HUES64 (cell line): ENCODE results near the gene OSBPL9.
A peak's percentile ranks its signal among the peaks of the same experiment; 100 is the strongest.
"Not testable (repeated sequence)": the region's sequence is repeated elsewhere in the genome, so short reads cannot be mapped to it uniquely, and the experiment has no call there.

Experiments
- H3K27ac ChIP-seq: 2 replicates; pipeline ENCODE4 v1.7.0; 2013; ENCODE audit warnings: low read depth, low read length, inconsistent platforms
- H3K27me3 ChIP-seq: 2 replicates; pipeline ENCODE4 v1.6.1; 2013; ENCODE audit warnings: mild to moderate bottlenecking, low read length; ENCODE audit not compliant: insufficient read depth
- H3K36me3 ChIP-seq: 2 replicates; pipeline ENCODE4 v1.6.1; 2013; ENCODE audit warnings: mild to moderate bottlenecking, low read length; ENCODE audit not compliant: insufficient read depth
- H3K4me1 ChIP-seq: 2 replicates; pipeline ENCODE4 v1.6.1; 2013; ENCODE audit warnings: mild to moderate bottlenecking, low read length, moderate library complexity; ENCODE audit not compliant: insufficient read depth
- H3K4me3 ChIP-seq: 2 replicates; pipeline ENCODE4 v1.5.1; 2013; ENCODE audit warnings: mild to moderate bottlenecking, low read length, moderate library complexity
- H3K9ac ChIP-seq: 2 replicates; pipeline ENCODE4 v1.6.1; 2013; ENCODE audit warnings: mild to moderate bottlenecking, low read depth, low read length
- H3K9me3 ChIP-seq: 2 replicates; pipeline ENCODE4 v1.6.1; 2013; ENCODE audit warnings: low read depth, low read length; ENCODE audit not compliant: insufficient read depth
- WGBS: fragments of 150-250, 120-280 bp; methylation state at CpG from one replicate; pipeline ENCODE4 v1.1.7; 2013; ENCODE audit warnings: missing lambda C conversion rate; 5-methylcytosine and 5-hydroxymethylcytosine counted together

The OSBPL9 gene

DNA sequence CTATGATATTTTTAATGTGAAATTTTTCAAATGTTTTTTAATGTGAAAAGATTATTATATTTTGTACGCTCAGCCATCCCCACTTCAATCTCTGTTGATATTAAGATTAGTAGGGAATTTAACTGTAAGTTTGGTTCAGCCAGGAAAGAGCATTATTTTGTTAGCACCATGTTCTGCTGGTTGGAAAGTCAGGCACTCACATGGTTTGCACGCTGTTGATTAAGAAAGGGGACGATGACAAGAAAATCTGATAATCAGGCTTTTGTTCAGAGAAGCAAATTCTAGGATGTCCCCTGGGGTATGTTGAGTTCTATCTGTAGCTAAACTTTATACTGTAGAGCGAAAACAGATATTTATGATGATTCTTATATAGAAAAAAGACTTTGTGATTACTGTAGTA, 115.1 kb downstream of the OSBPL9 start:
- Histone ChIP-seq H3K4me3 (no peak overlapping the region), H3K9ac (no peak overlapping the region; the same call in 1 of the 2 replicates), H3K4me1 (peaks cover 47% of the 10 kb centered on the region), H3K27ac (no peak overlapping the region), H3K9me3 (no peaks in the 10 kb centered on the region), H3K27me3 (no peaks in the 10 kb centered on the region), H3K36me3 (no peaks in the 10 kb centered on the region)
- 93% methylated on average over 3 of the region's 4 CpGs for WGBS

DNA sequence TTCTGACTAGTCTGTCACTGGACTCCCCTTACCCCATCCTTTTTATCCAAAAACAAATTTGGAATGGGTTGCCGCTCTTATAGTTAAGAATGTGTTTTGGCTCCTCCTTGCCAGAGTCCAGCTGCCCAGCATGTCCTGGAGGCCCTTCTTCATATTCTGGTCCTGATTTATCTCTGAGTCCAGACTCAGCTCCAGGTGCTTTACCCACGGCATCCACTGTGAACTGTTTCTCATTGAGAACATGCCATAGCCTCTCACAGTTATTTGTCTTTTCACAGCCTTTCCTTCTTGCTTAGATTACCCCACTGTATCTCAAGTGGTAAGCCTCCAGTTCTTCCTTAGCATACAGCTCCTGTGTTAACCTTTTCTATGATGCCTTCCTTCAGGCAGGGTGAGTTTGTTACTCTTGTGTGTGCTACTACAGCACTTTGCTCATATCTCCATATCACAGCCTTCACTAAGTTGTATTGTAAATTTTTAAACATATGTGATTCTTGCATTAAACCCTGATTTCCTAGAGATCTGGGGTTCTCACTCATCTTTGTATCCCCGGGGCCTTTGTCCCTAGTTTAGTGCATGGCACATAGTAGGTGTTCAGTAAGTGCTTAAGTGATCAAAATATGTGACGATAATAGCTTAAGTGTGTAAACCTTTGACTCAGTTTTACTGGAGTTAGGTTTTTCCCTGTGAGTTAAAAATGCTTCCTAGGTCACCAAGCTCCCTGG, 116.0 kb downstream of the OSBPL9 start:
- Histone ChIP-seq H3K27me3 (no peaks in the 10 kb centered on the region), H3K9me3 (no peaks in the 10 kb centered on the region), H3K36me3 (no peaks in the 10 kb centered on the region), H3K4me3 (no peak overlapping the region), H3K4me1 (peaks cover 50% of the 10 kb centered on the region), H3K27ac (no peak overlapping the region), H3K9ac (no peak overlapping the region)
- 97% methylated on average over 4 of the region's 4 CpGs for WGBS

DNA sequence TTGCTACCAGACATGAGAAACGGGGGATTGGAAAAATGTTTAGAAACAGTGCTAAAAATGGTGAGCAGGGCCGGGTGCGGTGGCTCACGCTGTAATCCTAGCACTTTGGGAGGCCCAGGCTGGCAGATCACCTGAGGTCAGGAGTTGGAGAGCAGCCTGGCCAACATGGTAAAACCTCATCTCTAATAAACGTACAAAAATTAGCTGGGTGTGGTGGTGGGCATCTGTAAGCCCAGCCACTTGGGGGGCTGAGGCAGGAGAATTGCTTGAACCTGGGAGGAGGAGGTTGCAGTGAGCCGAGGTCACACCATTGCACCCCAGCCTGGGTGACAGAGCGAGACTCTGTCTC, 116.5 kb downstream of the OSBPL9 start:
- not testable (repeated sequence) for H3K27me3 ChIP-seq, H3K9ac ChIP-seq, H3K27ac ChIP-seq, H3K9me3 ChIP-seq, H3K4me3 ChIP-seq, H3K36me3 ChIP-seq
- 89% methylated on average over 7 of the region's 7 CpGs for WGBS
- H3K4me1 ChIP-seq = peaks cover 50% of the 10 kb centered on the region

- no peaks in the 10 kb centered on the region for H3K36me3 ChIP-seq
- H3K9ac ChIP-seq = no peak overlapping the region
- H3K4me3 ChIP-seq = no peak overlapping the region
- no peaks in the 10 kb centered on the region for H3K27me3 ChIP-seq
- H3K9me3 ChIP-seq = no peaks in the 10 kb centered on the region
- WGBS = 86% methylated on average over 7 of the region's 7 CpGs
- H3K27ac ChIP-seq = no peak overlapping the region
- H3K4me1 ChIP-seq = peaks cover 50% of the 10 kb centered on the region
Observed at GRCh38 chr1:51733793-51734522, 117.1 kb downstream of the OSBPL9 start.

DNA sequence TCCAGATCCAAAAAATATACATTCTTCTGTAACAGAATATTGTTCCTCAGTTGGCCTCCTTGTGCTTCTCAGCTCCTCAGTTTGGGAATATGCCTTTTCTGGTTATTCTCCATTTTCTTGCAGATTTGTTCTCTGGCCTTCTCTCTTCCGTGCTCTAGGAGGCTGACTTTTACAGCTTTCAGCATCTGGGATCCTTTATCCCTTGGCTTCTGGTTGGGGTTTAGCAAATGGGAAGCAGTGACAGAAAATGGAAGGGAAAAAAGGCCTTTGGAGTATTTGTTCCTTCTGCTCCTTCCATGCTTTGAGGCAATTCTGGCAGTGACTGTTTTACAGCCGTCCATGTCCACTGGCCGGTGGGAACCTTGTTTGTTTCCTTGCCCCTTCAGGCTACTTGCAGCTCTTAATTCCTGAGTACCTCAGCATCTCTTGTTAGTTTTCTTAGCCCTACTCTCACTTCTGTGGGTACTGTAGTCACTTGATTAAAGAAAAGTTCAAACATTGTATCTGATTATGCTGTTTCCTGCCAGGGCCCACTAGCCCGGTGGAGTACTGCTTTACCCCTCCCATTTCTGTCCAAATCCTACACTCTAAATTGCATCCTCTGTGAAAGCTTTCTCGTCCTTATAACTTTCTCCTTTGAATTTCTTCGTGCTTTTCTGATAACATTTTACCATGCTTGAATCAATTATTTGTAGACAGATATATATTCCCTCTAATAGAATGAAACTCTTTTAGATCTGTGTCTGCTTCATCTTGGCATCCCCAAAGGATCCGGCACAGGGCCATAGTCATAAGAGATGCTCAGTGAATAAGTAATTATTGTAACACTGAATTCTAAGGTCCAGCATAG, 118.2 kb downstream of the OSBPL9 start:
- 85% methylated on average over 7 of the region's 7 CpGs for WGBS
- Histone ChIP-seq H3K4me1 (peaks cover 50% of the 10 kb centered on the region), H3K9ac (no peak overlapping the region)

DNA sequence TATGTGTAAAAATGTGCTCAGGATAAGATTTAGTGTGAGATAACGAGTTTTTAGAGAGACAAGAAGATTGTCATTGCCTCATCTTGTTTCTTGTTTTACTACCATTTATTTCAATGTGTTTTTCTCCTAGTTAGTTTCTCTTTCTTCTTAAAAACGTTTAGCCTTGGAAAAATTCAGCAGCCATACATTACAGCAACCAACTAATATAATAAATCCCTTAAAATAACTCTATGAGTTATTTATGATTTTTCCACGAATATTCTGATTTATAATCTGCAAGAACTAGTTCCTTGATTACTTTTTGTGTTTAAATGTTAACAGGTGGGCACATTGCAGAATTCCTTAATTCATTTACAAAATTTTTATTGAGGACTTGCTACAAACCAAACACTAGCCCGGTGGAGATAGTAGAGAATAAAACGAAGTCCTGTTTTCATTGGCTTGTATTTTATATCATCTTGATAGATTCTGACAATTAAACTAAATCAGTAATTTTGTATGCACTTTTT, 118.9 kb downstream of the OSBPL9 start:
- 77% methylated on average over 2 of the region's 5 CpGs for WGBS
- Histone ChIP-seq H3K4me3 (no peak overlapping the region), H3K4me1 (peaks cover 44% of the 10 kb centered on the region), H3K9ac (no peak overlapping the region), H3K27ac (no peak overlapping the region), H3K27me3 (no peaks in the 10 kb centered on the region), H3K9me3 (no peaks in the 10 kb centered on the region), H3K36me3 (no peaks in the 10 kb centered on the region)

More for the DNA sequence above, 118.2 kb downstream of the OSBPL9 start:
- Histone ChIP-seq H3K4me3 (no peak overlapping the region), H3K27ac (0 out of 2 replicates have a peak overlapping the region, but pooled peaks have one; percentile 2), H3K9me3 (no peaks in the 10 kb centered on the region), H3K36me3 (no peaks in the 10 kb centered on the region), H3K27me3 (no peaks in the 10 kb centered on the region)

DNA sequence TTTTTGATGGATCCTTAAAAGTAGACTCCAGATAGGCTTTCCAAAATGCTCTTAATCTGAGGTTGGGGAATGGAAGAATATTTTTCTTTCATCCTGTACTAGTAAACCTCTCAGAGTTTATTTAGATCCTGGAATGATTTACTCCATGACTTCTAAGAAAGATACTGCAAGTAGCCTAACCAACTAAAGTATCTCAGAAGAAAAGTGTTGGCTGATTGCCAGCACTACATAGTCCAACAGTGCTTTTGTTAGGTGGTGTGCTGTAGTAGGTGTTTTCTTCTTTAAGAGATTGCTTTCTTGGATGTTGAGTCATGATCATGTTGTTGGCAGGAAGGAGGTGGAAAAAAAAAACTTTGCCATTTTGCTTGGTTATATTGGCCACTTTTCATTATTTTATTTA, 119.8 kb downstream of the OSBPL9 start:
- H3K36me3 ChIP-seq = no peaks in the 10 kb centered on the region
- peaks cover 44% of the 10 kb centered on the region for H3K4me1 ChIP-seq
- H3K27ac ChIP-seq = 0 out of 2 replicates have a peak overlapping the region, but pooled peaks have one; percentile 3
- no peaks in the 10 kb centered on the region for H3K27me3 ChIP-seq
- no peak overlapping the region for H3K4me3 ChIP-seq
- H3K9me3 ChIP-seq = no peaks in the 10 kb centered on the region
- H3K9ac ChIP-seq = no peak overlapping the region

DNA sequence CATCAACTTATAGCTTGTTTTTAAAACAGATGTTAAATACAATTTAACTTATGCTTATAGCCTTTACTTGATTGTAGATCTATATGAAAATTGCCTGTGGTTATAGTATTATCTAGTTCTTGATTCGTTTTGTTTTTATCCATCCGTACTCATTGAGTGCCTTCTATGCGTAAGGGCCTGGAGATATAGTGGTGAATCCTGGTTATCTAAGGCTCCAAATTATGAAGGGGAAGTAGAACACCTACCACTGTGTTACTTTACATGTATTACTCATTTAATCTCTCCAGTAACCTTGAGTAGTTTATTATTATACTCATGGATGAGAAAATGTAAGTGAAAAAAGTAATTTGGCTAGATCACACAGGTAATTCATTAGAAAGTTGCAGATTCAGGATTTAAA, 121.8 kb downstream of the OSBPL9 start:
- H3K4me3 ChIP-seq = no peak overlapping the region
- H3K9ac ChIP-seq = no peak overlapping the region
- no peaks in the 10 kb centered on the region for H3K36me3 ChIP-seq
- no peaks in the 10 kb centered on the region for H3K9me3 ChIP-seq
- H3K4me1 ChIP-seq = peaks cover 35% of the 10 kb centered on the region
- no peaks in the 10 kb centered on the region for H3K27me3 ChIP-seq
- 96% methylated on average over 3 of the region's 3 CpGs for WGBS
- H3K27ac ChIP-seq = no peak overlapping the region

DNA sequence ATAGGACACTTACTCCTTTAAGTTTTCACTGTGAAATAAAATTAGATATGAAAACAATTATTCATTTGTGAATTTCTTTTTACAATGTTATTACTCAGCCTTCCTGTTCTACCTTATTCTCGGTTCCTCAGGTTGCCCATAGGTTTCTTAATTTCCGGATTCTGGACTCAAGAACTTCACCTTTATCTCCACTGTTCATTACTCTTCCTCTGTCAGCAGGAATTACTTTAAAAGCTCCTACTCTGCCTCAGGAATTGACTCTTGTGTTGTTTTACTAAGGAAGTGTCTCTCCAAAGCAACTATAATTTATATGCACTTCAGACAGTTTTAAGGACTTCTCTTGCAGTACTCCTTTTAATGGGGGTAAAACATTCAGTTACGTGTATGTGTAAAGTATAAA, 123.8 kb downstream of the OSBPL9 start:
- H3K27ac ChIP-seq = no peak overlapping the region
- H3K4me1 ChIP-seq = peaks cover 33% of the 10 kb centered on the region
- H3K9ac ChIP-seq = no peak overlapping the region
- H3K4me3 ChIP-seq = no peak overlapping the region
- H3K9me3 ChIP-seq = no peaks in the 10 kb centered on the region
- no peaks in the 10 kb centered on the region for H3K36me3 ChIP-seq
- H3K27me3 ChIP-seq = no peaks in the 10 kb centered on the region
- 94% methylated on average over 3 of the region's 3 CpGs for WGBS

DNA sequence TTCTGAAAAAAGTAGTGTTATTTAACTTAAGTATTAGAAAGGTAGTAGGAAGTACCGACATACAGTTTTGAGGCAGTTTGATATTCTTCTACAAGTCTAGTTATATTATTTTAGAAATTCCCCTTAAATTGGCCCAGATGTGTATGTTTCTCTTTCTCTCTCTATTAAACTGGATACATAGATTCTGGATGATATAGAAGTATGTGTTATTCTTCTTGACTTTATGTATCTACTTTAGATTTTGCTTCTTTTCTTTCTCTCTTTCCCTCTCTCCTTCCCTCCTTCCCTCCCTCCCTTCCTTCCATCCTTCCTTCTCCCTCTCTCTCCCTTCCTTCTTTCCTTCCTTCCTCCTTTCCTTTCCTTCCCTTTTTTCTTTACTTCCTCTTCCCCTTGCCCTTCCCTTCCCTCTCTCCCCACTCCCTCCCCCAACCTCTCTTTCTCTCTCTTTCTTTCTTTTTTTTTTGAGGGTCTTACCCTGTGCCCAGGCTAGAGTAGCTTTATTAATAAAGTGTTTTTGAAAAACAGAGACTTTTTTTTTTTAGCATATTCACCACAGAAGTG, 124.3 kb downstream of the OSBPL9 start:
- H3K9me3 ChIP-seq = no peaks in the 10 kb centered on the region
- H3K4me3 ChIP-seq = no peak overlapping the region
- no peaks in the 10 kb centered on the region for H3K36me3 ChIP-seq
- H3K9ac ChIP-seq = no peak overlapping the region
- H3K4me1 ChIP-seq = peaks cover 27% of the 10 kb centered on the region
- H3K27ac ChIP-seq = no peak overlapping the region
- H3K27me3 ChIP-seq = no peaks in the 10 kb centered on the region
- WGBS = no CpG with 5 or more reads among the region's 1 CpG
